Keratinocyte (primary cell): ENCODE measurements around the gene SERPINB10.

Experiments used
- EZH2 ChIP-seq: IDR thresholded peaks from one replicate; pipeline ENCODE4 v1.6.1; 2012; ENCODE audit warnings: inconsistent platforms, mild to moderate bottlenecking, low read length, moderate library complexity
- TF ChIP-seq, protein P1 (sequence below), 3 experiments: IDR thresholded peaks in 1 of 3; conservative IDR thresholded peaks in 1 of 3; optimal IDR thresholded peaks in 1 of 3; 2 replicates in 2 of 3; 3 replicates in 1 of 3; pipeline versions ENCODE3 to v1.5.1; 2011; ENCODE audit warnings: low read length in 3 of 3, mild to moderate bottlenecking in 3 of 3, moderate library complexity in 2 of 3, control low read depth in 1 of 3, inconsistent platforms in 1 of 3; ENCODE audit not compliant: insufficient read depth in 2 of 3; ENCODE audit errors: extremely low read depth in 1 of 3

- TF ChIP-seq, protein P1, sequence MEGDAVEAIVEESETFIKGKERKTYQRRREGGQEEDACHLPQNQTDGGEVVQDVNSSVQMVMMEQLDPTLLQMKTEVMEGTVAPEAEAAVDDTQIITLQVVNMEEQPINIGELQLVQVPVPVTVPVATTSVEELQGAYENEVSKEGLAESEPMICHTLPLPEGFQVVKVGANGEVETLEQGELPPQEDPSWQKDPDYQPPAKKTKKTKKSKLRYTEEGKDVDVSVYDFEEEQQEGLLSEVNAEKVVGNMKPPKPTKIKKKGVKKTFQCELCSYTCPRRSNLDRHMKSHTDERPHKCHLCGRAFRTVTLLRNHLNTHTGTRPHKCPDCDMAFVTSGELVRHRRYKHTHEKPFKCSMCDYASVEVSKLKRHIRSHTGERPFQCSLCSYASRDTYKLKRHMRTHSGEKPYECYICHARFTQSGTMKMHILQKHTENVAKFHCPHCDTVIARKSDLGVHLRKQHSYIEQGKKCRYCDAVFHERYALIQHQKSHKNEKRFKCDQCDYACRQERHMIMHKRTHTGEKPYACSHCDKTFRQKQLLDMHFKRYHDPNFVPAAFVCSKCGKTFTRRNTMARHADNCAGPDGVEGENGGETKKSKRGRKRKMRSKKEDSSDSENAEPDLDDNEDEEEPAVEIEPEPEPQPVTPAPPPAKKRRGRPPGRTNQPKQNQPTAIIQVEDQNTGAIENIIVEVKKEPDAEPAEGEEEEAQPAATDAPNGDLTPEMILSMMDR (optimal IDR thresholded peaks at IDR 0.05 in 1 of 3, IDR thresholded peaks at IDR 0.05 in 1 of 3, conservative IDR thresholded peaks at IDR 0.05 in 1 of 3; ENCODE audit: extremely low read depth in 1 of 3, insufficient read depth in 2 of 3, low read length in 3 of 3) = no peak
- TF ChIP-seq EZH2 = no peak
Observed at GRCh38 chr18:63904694-63905093, 3.1 kb upstream of the SERPINB10 start.
